Calu3 (cell line): ENCODE results near the gene GCGR. TPM values are rescaled to one million over a fixed set of nuclear protein-coding genes. Genes with fewer than 3 reads are reported as not detected.

Experiments used
- BruUV-seq: library from RNA; stranded (reverse); fragments of 400-500 nt; replicated peaks from 2 replicates; lab custom pipeline; 2021; lab: Mats Ljungman, UMichigan
- CTCF ChIA-PET: fragments of 300-600 bp; sonication (Branson Sonifier 250); formaldehyde crosslinking; loops from one replicate; lab custom pipeline; 2022; ENCODE audit warnings: antibody characterized with exemption; lab: Charles Lee
- DNase-seq: peaks from one replicate; pipeline ENCODE4 v3.0.0; 2022
- H3K27ac Mint-ChIP-seq: one replicate; pipeline ENCODE4 v1.8.0; 2022; ENCODE audit warnings: mixed read lengths; ENCODE audit not compliant: unreplicated experiment
- H3K27me3 Mint-ChIP-seq: one replicate; pipeline ENCODE4 v1.8.0; 2022; ENCODE audit warnings: mixed read lengths; ENCODE audit not compliant: unreplicated experiment
- H3K36me3 Mint-ChIP-seq: one replicate; pipeline ENCODE4 v1.8.0; 2022; ENCODE audit warnings: mild to moderate bottlenecking, moderate library complexity, mixed read lengths; ENCODE audit not compliant: insufficient read depth, unreplicated experiment
- H3K4me1 Mint-ChIP-seq: one replicate; pipeline ENCODE4 v1.8.0; 2022; ENCODE audit warnings: mild to moderate bottlenecking, low read depth, mixed read lengths; ENCODE audit not compliant: unreplicated experiment
- H3K4me3 Mint-ChIP-seq: one replicate; pipeline ENCODE4 v1.8.0; 2022; ENCODE audit warnings: mild to moderate bottlenecking, low read depth, moderate library complexity, mixed read lengths; ENCODE audit not compliant: unreplicated experiment
- H3K9me3 Mint-ChIP-seq: one replicate; pipeline ENCODE4 v1.8.0; 2022; ENCODE audit warnings: low read depth, mixed read lengths; ENCODE audit not compliant: unreplicated experiment
- CTCF ChIP-seq: fragments of 200-600 bp; IDR thresholded peaks from one replicate; pipeline ENCODE4 v1.8.0; 2022; ENCODE audit warnings: antibody characterized with exemption; ENCODE audit not compliant: unreplicated experiment
- intact Hi-C: fragments of 100-400 bp; cut with micrococcal nuclease; formaldehyde crosslinking; loops from one replicate; pipeline ENCODE4 v1.10.0; 2022; ENCODE audit not compliant: unreplicated experiment
- total RNA-seq: library from RNA; stranded (reverse); gene quantifications from 2 replicates; pipeline ENCODE4 v1.2.3, GENCODE V29; 2022

The GCGR gene
- total RNA-seq, 1 experiment from 2014 or later, result 0.78 TPM

- Mint-ChIP-seq H3K9me3 (no peaks in the 10 kb centered on the region), H3K36me3 (peaks cover 34% of the 10 kb centered on the region), H3K27ac (no peak overlapping the region), H3K27me3 (no peaks in the 10 kb centered on the region), H3K4me1 (peaks cover 27% of the 10 kb centered on the region), H3K4me3 (no peak overlapping the region)
- CTCF ChIA-PET, result no interaction called here
- no peak for TF ChIP-seq CTCF
- DNase-seq, result no peak
- intact Hi-C loops, result no loop called here
- no TSS peak for BruUV-seq
These were observed 25.9 kb downstream of the GCGR start for GRCh38 chr17:81829858-81830257.

- H3K4me1 Mint-ChIP-seq, result peaks cover 18% of the 10 kb centered on the region
- H3K36me3 Mint-ChIP-seq, result peaks cover 43% of the 10 kb centered on the region
- CTCF ChIA-PET, result no interaction called here
- H3K9me3 Mint-ChIP-seq, result no peaks in the 10 kb centered on the region
- DNase-seq, result no peak
- intact Hi-C loops, result no loop called here
- no peaks in the 10 kb centered on the region for H3K27me3 Mint-ChIP-seq
- H3K27ac Mint-ChIP-seq, result no peak overlapping the region
- no TSS peak for BruUV-seq
- H3K4me3 Mint-ChIP-seq, result peak overlapping the region; percentile 79
- no peak for TF ChIP-seq CTCF
These were observed 27.6 kb downstream of the GCGR start for GRCh38 chr17:81831563-81831956.

- Mint-ChIP-seq H3K4me1 (peaks cover 18% of the 10 kb centered on the region), H3K27ac (peak overlapping the region; percentile 79), H3K4me3 (peak overlapping the region; percentile 79), H3K27me3 (no peaks in the 10 kb centered on the region), H3K36me3 (peaks cover 43% of the 10 kb centered on the region), H3K9me3 (no peaks in the 10 kb centered on the region)
- intact Hi-C loops, result no loop called here
- CTCF ChIA-PET, result no interaction called here
- no peak for DNase-seq
- TF ChIP-seq CTCF, result no peak
- TSS peak; percentile 65 for BruUV-seq
These were observed 28.1 kb downstream of the GCGR start for GRCh38 chr17:81831957-81832607.

- Mint-ChIP-seq H3K36me3 (peaks cover 43% of the 10 kb centered on the region), H3K27me3 (no peaks in the 10 kb centered on the region), H3K4me3 (peak overlapping the region; percentile 79), H3K4me1 (peaks cover 18% of the 10 kb centered on the region), H3K27ac (peak overlapping the region; percentile 79), H3K9me3 (no peaks in the 10 kb centered on the region)
- CTCF ChIA-PET, result interaction anchor here (0.8 kb wide), 1 partner anchor 95 kb away, joined by 4 read pairs; no protein-coding TSS in a partner anchor
- TF ChIP-seq CTCF, result no peak
- no peak for DNase-seq
- intact Hi-C loops, result no loop called here
- no TSS peak for BruUV-seq
These were observed 28.7 kb downstream of the GCGR start for GRCh38 chr17:81832608-81833159.
